Karpas-422 (cell line): ENCODE data around the gene WEE2. TPM values are rescaled to one million over a fixed set of nuclear protein-coding genes. Genes with fewer than 3 reads are reported as not detected.

Experiments
- DNase-seq: peaks from one replicate; pipeline ENCODE4 v3.0.0-alpha.2; 2015
- H2AFZ ChIP-seq: fragments of 200-600 bp; sonication (generic); 2 replicates; pipeline ENCODE4 v1.6.1; 2014; ENCODE audit warnings: antibody characterized with exemption, low read length, mixed read lengths
- H3K27ac ChIP-seq: fragments of 200-600 bp; sonication (generic); 2 replicates; pipeline ENCODE4 v1.5.1; 2014; ENCODE audit warnings: mild to moderate bottlenecking, low read length, moderate library complexity
- H3K27me3 ChIP-seq: fragments of 200-600 bp; sonication (generic); 2 replicates; pipeline ENCODE4 v1.6.1; 2014; ENCODE audit warnings: low read length, mixed read lengths
- H3K36me3 ChIP-seq: fragments of 200-600 bp; sonication (generic); 2 replicates; pipeline ENCODE4 v1.6.1; 2014; ENCODE audit warnings: low read length, mixed read lengths; ENCODE audit not compliant: insufficient read depth
- H3K4me1 ChIP-seq: fragments of 200-600 bp; sonication (generic); 2 replicates; pipeline ENCODE4 v1.6.1; 2014; ENCODE audit warnings: mild to moderate bottlenecking, low read length, mixed read lengths
- H3K4me2 ChIP-seq: fragments of 200-600 bp; sonication (generic); 2 replicates; pipeline ENCODE4 v1.6.1; 2014; ENCODE audit warnings: low read length, low read depth, mild to moderate bottlenecking; ENCODE audit not compliant: poor library complexity, severe bottlenecking
- H3K4me3 ChIP-seq: fragments of 200-600 bp; sonication (generic); 2 replicates; pipeline ENCODE4 v1.5.1; 2014; ENCODE audit warnings: mild to moderate bottlenecking, antibody characterized with exemption, low read length, mixed read lengths
- H3K79me2 ChIP-seq: fragments of 200-600 bp; sonication (generic); 2 replicates; pipeline ENCODE4 v1.6.1; 2014; ENCODE audit warnings: mild to moderate bottlenecking, low read length, mixed read lengths
- H3K9ac ChIP-seq: fragments of 200-600 bp; sonication (generic); 2 replicates; pipeline ENCODE4 v1.6.0; 2014; ENCODE audit warnings: low read length
- H3K9me2 ChIP-seq: fragments of 200-600 bp; sonication (generic), shearing (Covaris generic); replicated peaks from 2 replicates; pipeline ENCODE4 v1.6.0; 2014; ENCODE audit warnings: mild to moderate bottlenecking, low read length, moderate library complexity; ENCODE audit not compliant: insufficient read depth
- H3K9me3 ChIP-seq: fragments of 300-700, 200-600 bp; sonication (generic); 2 replicates; pipeline ENCODE4 v1.6.1; 2014; ENCODE audit warnings: low read length, mixed read lengths
- H4K20me1 ChIP-seq: fragments of 200-600 bp; sonication (generic); 2 replicates; pipeline ENCODE4 v1.6.1; 2014; ENCODE audit warnings: mild to moderate bottlenecking, antibody characterized with exemption, low read length, low read depth; ENCODE audit not compliant: insufficient read depth
- total RNA-seq: library from RNA; depleted of rRNA; stranded (reverse); fragments of >200 nt; shearing (Covaris generic); gene quantifications from 2 replicates; pipeline ENCODE4 v1.2.3, GENCODE V29; 2014; ENCODE audit warnings: low replicate concordance

The WEE2 gene
- total RNA-seq, 1 experiment from 2014 or later: not detected

DNA sequence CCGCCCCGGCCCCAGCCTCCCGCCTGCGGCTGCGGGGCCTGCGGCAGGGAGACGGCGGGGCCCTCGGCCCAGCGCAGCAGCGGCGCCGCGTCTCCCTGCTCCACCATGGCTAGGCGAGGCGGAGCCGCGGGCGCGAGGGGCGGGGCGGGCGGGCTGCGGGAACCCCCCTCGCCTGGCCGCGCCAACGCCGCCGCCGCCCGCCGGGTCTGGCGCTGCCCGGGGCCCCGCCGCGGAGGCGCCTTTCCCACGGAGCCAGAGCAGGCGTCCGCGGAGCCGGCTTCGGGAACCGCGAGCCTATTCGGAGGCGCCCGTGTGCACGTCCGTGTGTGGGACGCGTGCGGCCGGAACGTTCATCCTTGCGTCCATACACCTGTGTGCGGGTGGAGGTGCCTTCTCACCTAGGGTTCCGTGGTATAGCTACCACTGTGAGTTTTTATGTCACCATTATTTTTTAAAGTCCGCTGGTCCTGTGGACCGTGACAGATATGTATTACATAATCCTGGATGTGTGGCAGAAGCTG, 6.0 kb upstream of the WEE2 start, which contains the start of gene DENND11:
TSS of gene DENND11 (minus strand) at position 120 of the 521 bp plus-strand sequence. CDS start at position 107, 13 bp downstream.
- H4K20me1 ChIP-seq: peaks cover 8% of the 10 kb centered on the region; the same call in 1 of the 2 replicates
- peak within 1 kb of the TSS; percentile 72 for H3K9ac ChIP-seq
- H3K27ac ChIP-seq: no peak within 1 kb of the TSS
- H3K27me3 ChIP-seq: no peaks in the 10 kb centered on the region
- peak within 1 kb of the TSS; percentile 86 for H3K4me2 ChIP-seq
- no peaks in the 10 kb centered on the region for H3K36me3 ChIP-seq
- DNase-seq: peak; percentile 69
- H3K9me2 ChIP-seq: no peaks in the 10 kb centered on the region
- peak within 1 kb of the TSS; percentile 81 for H3K4me3 ChIP-seq
- H3K4me1 ChIP-seq: peaks cover 19% of the 10 kb centered on the region
- H2AFZ ChIP-seq: peak within 1 kb of the TSS; percentile 97
- H3K79me2 ChIP-seq: no peaks in the 10 kb centered on the region
- H3K9me3 ChIP-seq: no peaks in the 10 kb centered on the region

GRCh38 chr7:141702892-141703291, 5.3 kb upstream of the WEE2 start:
- Histone ChIP-seq H3K27ac (no peak overlapping the region), H2AFZ (no peak overlapping the region), H3K9ac (no peak overlapping the region; the same call in 1 of the 2 replicates)

DNA sequence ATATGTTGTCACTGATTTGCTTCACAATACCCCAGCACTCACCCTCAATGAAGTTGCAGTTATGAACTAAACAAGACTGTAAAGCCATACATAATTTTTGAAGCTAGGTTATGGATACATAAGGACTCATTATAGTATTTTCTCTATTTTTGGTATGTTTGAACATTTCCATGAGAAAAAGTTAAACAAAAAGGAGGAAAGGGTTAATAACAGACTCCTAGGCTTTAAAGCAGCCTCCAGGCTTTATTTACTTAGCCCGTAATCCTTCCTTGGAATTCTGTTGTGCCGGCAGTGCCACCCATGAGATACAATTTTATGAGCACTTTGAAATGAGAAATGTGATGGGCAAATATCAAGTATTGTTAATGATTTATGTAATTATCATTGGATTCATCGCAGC, 4.0 kb upstream of the WEE2 start:
- no peaks in the 10 kb centered on the region for H3K79me2 ChIP-seq
- H2AFZ ChIP-seq: no peak overlapping the region
- H3K9me2 ChIP-seq: no peaks in the 10 kb centered on the region
- H4K20me1 ChIP-seq: no peaks in the 10 kb centered on the region; the same call in 1 of the 2 replicates
- H3K36me3 ChIP-seq: no peaks in the 10 kb centered on the region
- no peak overlapping the region for H3K4me2 ChIP-seq
- no peak overlapping the region for H3K4me3 ChIP-seq
- no peaks in the 10 kb centered on the region for H3K9me3 ChIP-seq
- H3K27me3 ChIP-seq: no peaks in the 10 kb centered on the region
- no peak overlapping the region for H3K9ac ChIP-seq
- peaks cover 12% of the 10 kb centered on the region for H3K4me1 ChIP-seq
- H3K27ac ChIP-seq: no peak overlapping the region
- no peak for DNase-seq

More at GRCh38 chr7:141702892-141703291, 5.3 kb upstream of the WEE2 start:
- Histone ChIP-seq H3K36me3 (no peaks in the 10 kb centered on the region), H3K9me3 (no peaks in the 10 kb centered on the region), H3K4me1 (peaks cover 19% of the 10 kb centered on the region), H3K79me2 (no peaks in the 10 kb centered on the region), H3K9me2 (no peaks in the 10 kb centered on the region), H4K20me1 (peaks cover 4% of the 10 kb centered on the region; the same call in 1 of the 2 replicates), H3K4me3 (peak overlapping the region; percentile 81; the same call in 1 of the 2 replicates), H3K4me2 (peak overlapping the region; percentile 86), H3K27me3 (no peaks in the 10 kb centered on the region)
- DNase-seq: no peak

DNA sequence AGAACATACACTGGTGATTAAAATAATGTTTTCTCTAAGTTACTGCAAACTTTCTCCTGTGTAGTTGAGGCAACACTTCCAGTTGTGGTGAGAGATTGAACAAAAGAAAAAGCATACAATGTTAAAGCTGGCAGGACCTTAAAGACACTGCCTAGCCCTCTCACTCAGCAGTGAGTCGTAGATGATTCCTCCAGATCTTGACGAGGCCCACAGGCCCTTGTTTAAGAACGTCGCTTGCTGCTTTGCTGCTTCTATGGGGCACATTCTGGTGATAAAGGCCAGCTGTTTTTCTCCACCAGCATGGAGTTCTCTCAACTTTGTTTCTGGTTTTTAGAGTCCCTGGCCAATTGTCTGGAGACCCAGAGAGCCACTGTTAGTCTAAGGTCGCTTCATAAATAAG, 3.4 kb upstream of the WEE2 start:
- Histone ChIP-seq H3K4me1 (peaks cover 11% of the 10 kb centered on the region), H3K27me3 (no peaks in the 10 kb centered on the region), H3K4me2 (no peak overlapping the region), H3K9ac (no peak overlapping the region), H3K27ac (no peak overlapping the region), H4K20me1 (no peaks in the 10 kb centered on the region; the same call in 1 of the 2 replicates), H3K79me2 (no peaks in the 10 kb centered on the region), H3K9me2 (no peaks in the 10 kb centered on the region), H3K4me3 (no peak overlapping the region), H2AFZ (no peak overlapping the region), H3K36me3 (no peaks in the 10 kb centered on the region), H3K9me3 (no peaks in the 10 kb centered on the region)
- no peak for DNase-seq

DNA sequence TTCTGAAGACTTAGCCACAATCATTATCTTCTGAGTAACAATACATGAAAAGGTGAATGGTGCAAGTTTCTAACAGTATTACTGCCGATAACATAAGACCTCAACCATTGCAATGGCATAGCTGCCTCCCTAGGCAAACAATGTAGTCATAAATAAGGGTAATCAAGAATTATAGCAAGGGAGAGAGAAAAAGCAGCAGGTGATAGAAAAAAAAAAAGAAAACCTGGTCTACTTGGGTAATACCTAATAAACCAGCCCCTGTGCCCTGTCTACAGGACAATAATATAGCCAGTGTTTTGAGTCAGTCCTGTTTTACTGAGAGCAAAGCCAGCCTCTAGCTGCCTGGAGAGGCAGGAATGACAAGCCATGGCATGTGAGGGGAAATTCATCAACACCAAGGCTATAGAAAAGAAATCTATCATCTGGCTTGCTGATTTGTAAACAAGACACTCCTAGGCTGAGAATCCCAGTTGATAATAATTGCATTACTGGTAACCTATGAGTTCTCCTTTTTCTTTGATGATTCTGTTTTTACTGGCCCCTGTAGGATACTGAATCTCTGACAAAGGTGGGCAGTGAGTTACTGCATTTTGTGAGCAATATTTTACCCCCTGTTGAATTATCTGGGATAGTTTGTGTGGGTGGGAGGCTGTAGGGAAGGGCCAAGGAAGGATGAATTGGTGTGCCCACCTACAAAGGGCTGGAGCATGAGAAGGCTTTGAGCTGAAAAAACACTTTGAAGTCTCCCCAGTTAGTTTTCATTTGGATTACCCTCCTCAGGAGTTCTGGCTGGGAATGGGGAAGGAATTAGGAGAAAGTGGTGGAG, 1.7 kb upstream of the WEE2 start:
- Histone ChIP-seq H3K4me2 (no peak overlapping the region), H3K36me3 (no peaks in the 10 kb centered on the region), H3K79me2 (no peaks in the 10 kb centered on the region), H4K20me1 (no peaks in the 10 kb centered on the region), H3K27me3 (no peaks in the 10 kb centered on the region), H3K4me3 (no peak overlapping the region), H3K9me2 (no peaks in the 10 kb centered on the region), H3K9ac (no peak overlapping the region), H3K27ac (no peak overlapping the region), H3K9me3 (no peaks in the 10 kb centered on the region), H3K4me1 (peaks cover 6% of the 10 kb centered on the region), H2AFZ (no peak overlapping the region)
- no peak for DNase-seq

DNA sequence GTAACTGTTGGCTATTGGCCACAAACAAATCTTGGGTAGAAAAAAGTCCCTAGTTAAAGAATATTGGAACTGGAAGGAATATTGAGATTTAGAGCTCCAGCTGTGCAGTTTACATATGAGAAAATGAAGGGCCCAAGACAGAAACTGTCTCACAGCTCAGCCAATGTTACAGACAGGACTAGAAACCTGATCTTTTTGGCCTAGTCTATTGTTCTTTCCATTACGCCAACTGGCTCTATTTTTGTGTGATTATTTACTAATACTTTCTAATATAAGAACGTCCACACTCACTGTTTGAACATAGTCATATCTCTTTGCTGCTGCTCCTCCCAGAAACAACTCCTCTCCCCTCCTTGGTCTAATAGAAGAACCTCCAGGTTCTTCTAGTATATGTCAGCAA, 1.2 kb downstream of the WEE2 start:
- Histone ChIP-seq H3K27ac (no peak overlapping the region), H3K4me2 (no peak overlapping the region), H3K27me3 (no peaks in the 10 kb centered on the region), H3K36me3 (no peaks in the 10 kb centered on the region), H3K79me2 (no peaks in the 10 kb centered on the region), H3K9ac (no peak overlapping the region), H2AFZ (no peak overlapping the region), H3K4me1 (no peaks in the 10 kb centered on the region), H3K4me3 (no peak overlapping the region), H3K9me3 (no peaks in the 10 kb centered on the region), H4K20me1 (no peaks in the 10 kb centered on the region), H3K9me2 (no peaks in the 10 kb centered on the region)
- DNase-seq: no peak

- H3K27me3 ChIP-seq: no peaks in the 10 kb centered on the region
- no peak for DNase-seq
- H3K4me2 ChIP-seq: no peak overlapping the region
- no peak overlapping the region for H2AFZ ChIP-seq
- no peak overlapping the region for H3K27ac ChIP-seq
- H3K36me3 ChIP-seq: no peaks in the 10 kb centered on the region
- H3K4me1 ChIP-seq: no peaks in the 10 kb centered on the region
- no peak overlapping the region for H3K4me3 ChIP-seq
- no peaks in the 10 kb centered on the region for H4K20me1 ChIP-seq
- H3K9ac ChIP-seq: no peak overlapping the region
- no peaks in the 10 kb centered on the region for H3K9me2 ChIP-seq
- no peaks in the 10 kb centered on the region for H3K9me3 ChIP-seq
- no peaks in the 10 kb centered on the region for H3K79me2 ChIP-seq
Measured at GRCh38 chr7:141709749-141710148, 1.6 kb downstream of the WEE2 start.

DNA sequence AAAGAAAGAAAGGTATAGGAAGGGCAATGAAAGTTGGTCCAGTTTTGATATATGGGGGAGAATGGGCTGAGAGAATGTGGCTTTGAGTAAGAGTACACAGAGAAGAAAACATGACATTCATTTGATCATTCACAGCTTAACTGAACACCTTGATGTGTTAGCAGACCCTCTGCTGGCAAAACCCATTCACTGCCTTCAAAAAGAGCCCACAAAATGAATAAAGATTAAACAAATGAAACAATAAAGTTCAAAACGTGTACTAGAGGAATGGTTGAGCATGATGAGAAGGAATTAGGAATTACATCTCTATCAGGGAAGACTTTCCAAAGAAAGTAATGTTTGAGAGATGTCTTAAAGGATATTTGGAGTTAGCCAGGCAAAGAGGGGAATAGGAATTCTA, 2.1 kb downstream of the WEE2 start:
- no peak overlapping the region for H3K4me3 ChIP-seq
- H2AFZ ChIP-seq: no peak overlapping the region
- H3K4me1 ChIP-seq: no peaks in the 10 kb centered on the region
- no peaks in the 10 kb centered on the region for H3K27me3 ChIP-seq
- no peak for DNase-seq
- no peaks in the 10 kb centered on the region for H3K79me2 ChIP-seq
- no peak overlapping the region for H3K9ac ChIP-seq
- no peak overlapping the region for H3K4me2 ChIP-seq
- no peak overlapping the region for H3K27ac ChIP-seq
- no peaks in the 10 kb centered on the region for H4K20me1 ChIP-seq
- H3K36me3 ChIP-seq: no peaks in the 10 kb centered on the region
- H3K9me2 ChIP-seq: no peaks in the 10 kb centered on the region
- H3K9me3 ChIP-seq: no peaks in the 10 kb centered on the region
